SU-DHL-6 (cell line): Measurements from ENCODE around the gene NRG3.
"Not testable (repeated sequence)": the region's sequence is repeated elsewhere in the genome, so short reads cannot be mapped to it uniquely, and the experiment has no call there.

Experiments
- H2AFZ ChIP-seq: fragments of 200-600 bp; sonication (generic); 2 replicates; pipeline ENCODE4 v1.6.1; 2014; ENCODE audit warnings: low read depth, mild to moderate bottlenecking, moderate library complexity, mixed read lengths, antibody characterized with exemption, low read length; ENCODE audit not compliant: severe bottlenecking
- H3F3A ChIP-seq: fragments of 200-600 bp; shearing (Covaris generic); 2 replicates; pipeline ENCODE4 v1.6.0; 2016; ENCODE audit warnings: antibody characterized with exemption, mild to moderate bottlenecking; ENCODE audit not compliant: insufficient read depth
- H3K27ac ChIP-seq: fragments of 200-600 bp; sonication (generic); 2 replicates; pipeline ENCODE4 v1.5.1; 2016; ENCODE audit warnings: low read depth, mild to moderate bottlenecking, low read length, moderate library complexity, mixed read lengths
- H3K27me3 ChIP-seq: fragments of 200-600 bp; sonication (generic), shearing (Covaris generic); 2 replicates; pipeline ENCODE4 v1.6.0; 2014; ENCODE audit warnings: mild to moderate bottlenecking, low read length
- H3K36me3 ChIP-seq: fragments of 200-600 bp; sonication (generic); 2 replicates; pipeline ENCODE4 v1.6.1; 2014; ENCODE audit warnings: mild to moderate bottlenecking, low read length, mixed read lengths
- H3K4me2 ChIP-seq: fragments of 300-600, 200-600 bp; shearing (Covaris generic), sonication (generic); 2 replicates; pipeline ENCODE4 v1.6.0; 2014; ENCODE audit warnings: low read length, low read depth, mild to moderate bottlenecking; ENCODE audit not compliant: poor library complexity, severe bottlenecking
- H3K4me3 ChIP-seq: fragments of 200-600 bp; sonication (generic); 2 replicates; pipeline ENCODE4 v1.5.1; 2014; ENCODE audit warnings: antibody characterized with exemption, low read length, mild to moderate bottlenecking, mixed read lengths; ENCODE audit not compliant: insufficient read depth, poor library complexity, severe bottlenecking
- H3K79me2 ChIP-seq: fragments of 200-600 bp; sonication (generic); 2 replicates; pipeline ENCODE4 v1.6.1; 2014; ENCODE audit warnings: mild to moderate bottlenecking, low read length, moderate library complexity; ENCODE audit not compliant: insufficient read depth
- H3K9ac ChIP-seq: fragments of 200-600 bp; sonication (generic); 2 replicates; pipeline ENCODE4 v1.7.0; 2014; ENCODE audit warnings: mild to moderate bottlenecking, low read length
- H3K9me2 ChIP-seq: fragments of 200-600 bp; sonication (generic); replicated peaks from 2 replicates; pipeline ENCODE4 v1.6.1; 2014; ENCODE audit warnings: low read length; ENCODE audit not compliant: insufficient read depth
- H3K9me3 ChIP-seq: fragments of 200-600 bp; sonication (generic); 2 replicates; pipeline ENCODE4 v1.6.1; 2014; ENCODE audit warnings: low read length, mixed read lengths; ENCODE audit not compliant: insufficient read depth
- H4K20me1 ChIP-seq: fragments of 200-600 bp; sonication (generic); 2 replicates; pipeline ENCODE4 v1.6.1; 2014; ENCODE audit warnings: low read depth, mild to moderate bottlenecking, antibody characterized with exemption, low read length, moderate library complexity, mixed read lengths
- EZH2phosphoT487 ChIP-seq: fragments of 200-600 bp; sonication (generic), shearing (Covaris generic); conservative IDR thresholded peaks from 2 replicates; pipeline ENCODE4 v1.6.1; 2018; ENCODE audit warnings: mild to moderate bottlenecking, antibody characterized with exemption, low read length, moderate library complexity, mixed read lengths
- TF ChIP-seq, protein P1 (sequence below): fragments of 200-600 bp; sonication (generic); IDR thresholded peaks from one replicate; pipeline ENCODE4 v1.5.1; 2017; ENCODE audit warnings: antibody characterized with exemption, mild to moderate bottlenecking, low read length, moderate library complexity; ENCODE audit not compliant: insufficient read depth, poor library complexity, severe bottlenecking

NRG3 gene

GRCh38 chr10:82982110-82982608, 1107.2 kb downstream of the NRG3 start:
- no peak overlapping the region for H3K4me2 ChIP-seq

GRCh38 chr10:82986216-82986615, 1111.2 kb downstream of the NRG3 start:
- no peaks in the 10 kb centered on the region for H3F3A ChIP-seq
- no peak overlapping the region for H3K4me3 ChIP-seq
- no peaks in the 10 kb centered on the region for H3K27me3 ChIP-seq
- H3K9me2 ChIP-seq, result no peaks in the 10 kb centered on the region
- no peaks in the 10 kb centered on the region for H3K36me3 ChIP-seq
- H3K9ac ChIP-seq, result no peak overlapping the region
- H2AFZ ChIP-seq, result no peak overlapping the region
- no peaks in the 10 kb centered on the region for H3K79me2 ChIP-seq
- H3K9me3 ChIP-seq, result no peaks in the 10 kb centered on the region
- H4K20me1 ChIP-seq, result no peaks in the 10 kb centered on the region
- TF ChIP-seq EZH2phosphoT487, result no peak
- TF ChIP-seq, protein P1, sequence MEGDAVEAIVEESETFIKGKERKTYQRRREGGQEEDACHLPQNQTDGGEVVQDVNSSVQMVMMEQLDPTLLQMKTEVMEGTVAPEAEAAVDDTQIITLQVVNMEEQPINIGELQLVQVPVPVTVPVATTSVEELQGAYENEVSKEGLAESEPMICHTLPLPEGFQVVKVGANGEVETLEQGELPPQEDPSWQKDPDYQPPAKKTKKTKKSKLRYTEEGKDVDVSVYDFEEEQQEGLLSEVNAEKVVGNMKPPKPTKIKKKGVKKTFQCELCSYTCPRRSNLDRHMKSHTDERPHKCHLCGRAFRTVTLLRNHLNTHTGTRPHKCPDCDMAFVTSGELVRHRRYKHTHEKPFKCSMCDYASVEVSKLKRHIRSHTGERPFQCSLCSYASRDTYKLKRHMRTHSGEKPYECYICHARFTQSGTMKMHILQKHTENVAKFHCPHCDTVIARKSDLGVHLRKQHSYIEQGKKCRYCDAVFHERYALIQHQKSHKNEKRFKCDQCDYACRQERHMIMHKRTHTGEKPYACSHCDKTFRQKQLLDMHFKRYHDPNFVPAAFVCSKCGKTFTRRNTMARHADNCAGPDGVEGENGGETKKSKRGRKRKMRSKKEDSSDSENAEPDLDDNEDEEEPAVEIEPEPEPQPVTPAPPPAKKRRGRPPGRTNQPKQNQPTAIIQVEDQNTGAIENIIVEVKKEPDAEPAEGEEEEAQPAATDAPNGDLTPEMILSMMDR, result no peak
- no peak overlapping the region for H3K27ac ChIP-seq
- no peak overlapping the region for H3K4me2 ChIP-seq

More at GRCh38 chr10:82982110-82982608, 1107.2 kb downstream of the NRG3 start:
- Histone ChIP-seq H3K9me3 (no peaks in the 10 kb centered on the region), H3K4me3 (no peak overlapping the region), H3K27me3 (no peaks in the 10 kb centered on the region), H3F3A (no peaks in the 10 kb centered on the region), H3K9me2 (no peaks in the 10 kb centered on the region), H3K36me3 (no peaks in the 10 kb centered on the region), H3K27ac (no peak overlapping the region), H4K20me1 (no peaks in the 10 kb centered on the region), H2AFZ (no peak overlapping the region), H3K79me2 (no peaks in the 10 kb centered on the region), H3K9ac (no peak overlapping the region)
- TF ChIP-seq EZH2phosphoT487, result no peak
- TF ChIP-seq, protein P1, result no peak

DNA sequence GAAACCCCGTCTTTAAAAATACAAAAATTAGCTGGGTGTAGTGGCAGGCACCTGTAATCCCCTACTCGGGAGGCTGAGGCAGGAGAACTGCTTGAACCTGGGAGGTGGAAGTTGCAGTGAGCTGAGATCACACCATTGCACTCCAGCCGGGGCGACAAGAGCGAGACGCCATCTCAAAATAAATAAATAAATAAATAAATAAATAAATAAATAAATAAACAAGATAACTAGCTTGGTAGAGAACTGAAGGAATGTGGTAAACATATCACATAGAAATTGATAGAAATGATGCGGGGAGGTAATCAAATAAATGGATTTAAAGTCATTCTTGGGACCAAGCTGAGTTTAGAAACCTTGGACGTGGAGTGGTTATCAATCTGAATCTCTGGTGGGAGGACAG, 1131.5 kb downstream of the NRG3 start:
- not testable (repeated sequence) for H3K4me3 ChIP-seq, H3F3A ChIP-seq, H3K9me2 ChIP-seq, H4K20me1 ChIP-seq, H2AFZ ChIP-seq, H3K9me3 ChIP-seq, H3K4me2 ChIP-seq, H3K27ac ChIP-seq, H3K9ac ChIP-seq, H3K36me3 ChIP-seq, H3K27me3 ChIP-seq, H3K79me2 ChIP-seq

GRCh38 chr10:83007510-83007909, 1132.5 kb downstream of the NRG3 start:
- no peak for TF ChIP-seq EZH2phosphoT487
- TF ChIP-seq, protein P1, result no peak
- Histone ChIP-seq H3K4me3 (no peak overlapping the region), H3K9me3 (no peaks in the 10 kb centered on the region), H3K27ac (no peak overlapping the region), H3K36me3 (no peaks in the 10 kb centered on the region), H3K27me3 (no peaks in the 10 kb centered on the region), H4K20me1 (no peaks in the 10 kb centered on the region), H3K9ac (no peak overlapping the region), H2AFZ (no peak overlapping the region), H3F3A (no peaks in the 10 kb centered on the region), H3K9me2 (no peaks in the 10 kb centered on the region), H3K4me2 (no peak overlapping the region), H3K79me2 (no peaks in the 10 kb centered on the region)
